Gastroesophageal sphincter (tissue), 4 donors: Measurements from ENCODE around the gene MRPL46. TPM values are rescaled to one million over a fixed set of nuclear protein-coding genes. Genes with fewer than 3 reads are reported as not detected.

Experiments
- ATAC-seq: fragments of 150-250 bp; one replicate; pipeline ENCODE4 v1.9.1; 2016; ENCODE audit warnings: mild to moderate bottlenecking, moderate library complexity
- H3K27ac ChIP-seq, 4 donors: fragments of 200-600 bp; sonication (generic) in 3 of 4; 1 replicate in 3 of 4; 2 replicates in 1 of 4; pipeline ENCODE4 v1.5.1; 2016 to 2019
- H3K27me3 ChIP-seq: fragments of 200-600 bp; sonication (generic); one replicate; pipeline ENCODE4 v1.5.1; 2019
- H3K36me3 ChIP-seq, 2 donors: fragments of 200-600 bp; sonication (generic); one replicate each; pipeline ENCODE4 v1.5.1; 2019; ENCODE audit warnings: control low read depth in 1 of 2
- H3K4me1 ChIP-seq, 3 donors: fragments of 200-600 bp; sonication (generic); 1 replicate in 2 of 3; 2 replicates in 1 of 3; pipeline ENCODE4 v1.5.1; 2016 to 2019; ENCODE audit warnings: control low read depth in 2 of 3
- H3K4me3 ChIP-seq, 2 donors: fragments of 200-600 bp; sonication (generic); one replicate each; pipeline ENCODE4 v1.5.1; 2019; ENCODE audit warnings: mild to moderate bottlenecking in 1 of 2, moderate library complexity in 1 of 2
- H3K9me3 ChIP-seq, 3 donors: fragments of 200-600 bp; sonication (generic); one replicate each; pipeline ENCODE4 v1.5.1; 2017 to 2019; ENCODE audit warnings: control low read depth in 2 of 3
- CTCF ChIP-seq, 4 experiments: fragments of 200-600 bp in 2 of 4; fragments of 450-650 bp in 2 of 4; sonication (generic) in 1 of 4; IDR thresholded peaks; one replicate each; pipeline ENCODE4 v1.5.1; 2017 to 2019; ENCODE audit warnings: antibody characterized with exemption in 4 of 4, mild to moderate bottlenecking in 2 of 4, moderate library complexity in 2 of 4
- EP300 ChIP-seq: sonication (generic); formaldehyde crosslinking; IDR thresholded peaks from one replicate; pipeline ENCODE4 v1.6.1; 2017; ENCODE audit warnings: antibody characterized with exemption, mild to moderate bottlenecking
- POLR2A ChIP-seq, 2 donors: fragments of 450-650 bp; IDR thresholded peaks; one replicate each; pipeline ENCODE4 v1.6.1; 2017; ENCODE audit warnings: antibody characterized with exemption in 2 of 2, mild to moderate bottlenecking in 2 of 2, moderate library complexity in 1 of 2
- POLR2AphosphoS5 ChIP-seq: sonication (generic); formaldehyde crosslinking; IDR thresholded peaks from one replicate; pipeline ENCODE4 v1.6.1; 2017; ENCODE audit warnings: antibody characterized with exemption
- WGBS, 2 donors: methylation state at CpG; one replicate each; pipeline ENCODE4 v1.1.5; 2018; ENCODE audit warnings: low coverage in 1 of 2; 5-methylcytosine and 5-hydroxymethylcytosine counted together
- total RNA-seq, 4 donors: library from RNA; depleted of rRNA; stranded (reverse); fragments of >200 nt; gene quantifications; one replicate each; pipeline ENCODE4 v1.1.0, GENCODE V29; 2016

MRPL46 gene
- total RNA-seq, 4 donors from 2014 or later: 22.6 to 26.9 (median 22.9) TPM

- 30 to 39% methylated on average over 3 of the region's 3 CpGs for WGBS, 2 donors
- ATAC-seq: no peak
- H3K27ac ChIP-seq: no peak overlapping the region
- H3K27me3 ChIP-seq: peaks cover 35% of the 10 kb centered on the region
- H3K9me3 ChIP-seq: no peaks in the 10 kb centered on the region
- no peak for TF ChIP-seq POLR2A (IDR thresholded peaks at IDR 0.05)
- no peak for TF ChIP-seq EP300
- TF ChIP-seq CTCF (IDR thresholded peaks at IDR 0.05): no peak
- no peak for TF ChIP-seq POLR2AphosphoS5
- H3K4me1 ChIP-seq: no peaks in the 10 kb centered on the region
- H3K36me3 ChIP-seq: no peaks in the 10 kb centered on the region
- no peak overlapping the region for H3K4me3 ChIP-seq
Measured at GRCh38 chr15:88419830-88420229, 47.4 kb downstream of the MRPL46 start.

Other genes with a start within 250 kb of the MRPL46 start
- 1 to 10 TPM in 3 of 4 donors, under 1 TPM in 1; 0.47 to 4.3 (median 1.5) TPM for gene NTRK3, start 210.6 kb downstream of the MRPL46 start, total RNA-seq
- 10 to 100 TPM; 19.5 to 27.5 (median 25.7) TPM for gene MRPS11, start 320 bp upstream of the MRPL46 start, total RNA-seq
- gene DET1, start 79.3 kb upstream of the MRPL46 start, total RNA-seq: 10 to 100 TPM in 1 of 4 donors, 1 to 10 TPM in 3; 1.3 to 11.5 (median 6.6) TPM
- gene AEN, start 154.0 kb upstream of the MRPL46 start, total RNA-seq: 10 to 100 TPM; 11.0 to 23.4 (median 18.1) TPM
- gene ISG20, start 171.6 kb upstream of the MRPL46 start, total RNA-seq: 1 to 10 TPM; 2.5 to 8.7 (median 5.9) TPM